ENCODE results near the gene APBB2.

Gene APBB2

DNA sequence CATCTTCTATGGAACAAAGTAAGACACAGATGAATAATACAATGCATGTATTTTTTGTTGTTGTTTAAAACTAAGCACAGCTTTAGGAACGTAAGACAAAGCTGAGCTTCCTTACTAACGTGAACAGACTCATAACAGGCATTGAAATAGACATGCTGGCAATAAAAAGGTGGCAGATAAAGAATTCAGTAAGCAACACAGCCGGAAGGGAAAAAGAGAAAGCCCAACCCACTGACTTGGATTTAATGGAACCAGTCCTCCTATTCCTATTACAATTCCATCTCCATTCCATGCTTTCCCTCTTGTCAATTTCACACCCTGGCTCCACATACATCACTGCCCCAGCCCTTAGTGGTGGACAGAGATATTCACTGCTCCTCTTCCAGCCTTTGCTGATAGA is 282.5 kb downstream of the APBB2 start:
- no peak overlapping the region for H3K27ac ChIP-seq
- TF ChIP-seq, protein P1, sequence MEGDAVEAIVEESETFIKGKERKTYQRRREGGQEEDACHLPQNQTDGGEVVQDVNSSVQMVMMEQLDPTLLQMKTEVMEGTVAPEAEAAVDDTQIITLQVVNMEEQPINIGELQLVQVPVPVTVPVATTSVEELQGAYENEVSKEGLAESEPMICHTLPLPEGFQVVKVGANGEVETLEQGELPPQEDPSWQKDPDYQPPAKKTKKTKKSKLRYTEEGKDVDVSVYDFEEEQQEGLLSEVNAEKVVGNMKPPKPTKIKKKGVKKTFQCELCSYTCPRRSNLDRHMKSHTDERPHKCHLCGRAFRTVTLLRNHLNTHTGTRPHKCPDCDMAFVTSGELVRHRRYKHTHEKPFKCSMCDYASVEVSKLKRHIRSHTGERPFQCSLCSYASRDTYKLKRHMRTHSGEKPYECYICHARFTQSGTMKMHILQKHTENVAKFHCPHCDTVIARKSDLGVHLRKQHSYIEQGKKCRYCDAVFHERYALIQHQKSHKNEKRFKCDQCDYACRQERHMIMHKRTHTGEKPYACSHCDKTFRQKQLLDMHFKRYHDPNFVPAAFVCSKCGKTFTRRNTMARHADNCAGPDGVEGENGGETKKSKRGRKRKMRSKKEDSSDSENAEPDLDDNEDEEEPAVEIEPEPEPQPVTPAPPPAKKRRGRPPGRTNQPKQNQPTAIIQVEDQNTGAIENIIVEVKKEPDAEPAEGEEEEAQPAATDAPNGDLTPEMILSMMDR (conservative IDR thresholded peaks at IDR 0.05), result no peak

DNA sequence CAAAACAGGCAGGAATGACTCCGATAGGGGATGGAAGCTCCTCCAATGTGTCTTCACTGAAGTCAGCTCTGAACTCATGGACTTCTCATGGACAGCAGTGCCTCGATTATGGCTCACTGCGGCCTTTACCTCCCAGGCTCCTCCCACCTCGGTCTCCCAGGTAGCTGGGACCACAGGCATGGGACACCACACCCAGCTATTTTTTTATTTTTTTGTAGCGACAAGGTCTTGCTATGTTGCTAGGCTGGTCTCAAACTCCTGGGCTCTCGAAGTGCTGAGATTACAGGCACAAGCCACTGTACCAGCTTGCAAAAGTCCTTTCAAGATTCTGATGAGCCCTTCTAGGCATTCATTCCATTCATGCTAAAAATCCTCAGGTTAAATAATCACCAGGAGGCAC is 283.1 kb downstream of the APBB2 start:
- TF ChIP-seq, protein P1 (conservative IDR thresholded peaks at IDR 0.05), result no peak
- H3K27ac ChIP-seq, result no peak overlapping the region

DNA sequence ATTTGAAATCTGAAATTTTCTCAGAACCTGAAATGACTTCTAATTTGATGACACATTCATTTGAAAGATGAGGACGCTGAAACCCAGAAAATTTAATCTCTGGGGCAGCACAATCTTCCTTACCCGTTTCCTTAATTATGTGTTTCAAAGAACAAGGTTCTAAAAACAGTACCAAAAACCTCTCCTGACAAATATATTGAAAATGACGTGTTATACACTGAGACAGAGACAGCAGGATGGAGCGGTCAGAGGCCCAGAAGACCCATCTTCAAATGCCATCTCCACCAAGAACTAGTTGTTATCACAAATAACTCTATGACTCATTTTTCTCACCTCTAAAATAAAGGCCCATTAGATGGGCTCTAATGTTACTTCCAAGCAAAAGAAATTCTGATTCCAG is 287.3 kb downstream of the APBB2 start:
- H3K27ac ChIP-seq, result no peak overlapping the region
- TF ChIP-seq, protein P1 (conservative IDR thresholded peaks at IDR 0.05), result no peak

DNA sequence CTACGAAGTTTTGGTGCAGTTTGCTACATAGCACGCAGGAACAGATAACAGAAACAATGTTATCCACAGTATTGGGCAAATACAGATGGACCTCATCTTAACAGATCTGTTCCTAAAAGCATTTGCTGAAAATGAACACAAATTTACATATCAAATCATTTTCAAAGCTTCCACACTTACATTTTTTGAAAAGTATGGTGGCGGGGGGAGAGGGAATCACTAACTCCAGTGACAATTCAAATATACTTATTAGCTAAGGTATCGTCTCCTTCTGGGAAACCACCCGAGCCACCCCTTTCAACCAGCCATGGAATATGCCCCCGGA is 289.6 kb downstream of the APBB2 start:
- TF ChIP-seq, protein P1 (conservative IDR thresholded peaks at IDR 0.05), result peak; percentile 9
- H3K27ac ChIP-seq, result peak overlapping the region; percentile 95

DNA sequence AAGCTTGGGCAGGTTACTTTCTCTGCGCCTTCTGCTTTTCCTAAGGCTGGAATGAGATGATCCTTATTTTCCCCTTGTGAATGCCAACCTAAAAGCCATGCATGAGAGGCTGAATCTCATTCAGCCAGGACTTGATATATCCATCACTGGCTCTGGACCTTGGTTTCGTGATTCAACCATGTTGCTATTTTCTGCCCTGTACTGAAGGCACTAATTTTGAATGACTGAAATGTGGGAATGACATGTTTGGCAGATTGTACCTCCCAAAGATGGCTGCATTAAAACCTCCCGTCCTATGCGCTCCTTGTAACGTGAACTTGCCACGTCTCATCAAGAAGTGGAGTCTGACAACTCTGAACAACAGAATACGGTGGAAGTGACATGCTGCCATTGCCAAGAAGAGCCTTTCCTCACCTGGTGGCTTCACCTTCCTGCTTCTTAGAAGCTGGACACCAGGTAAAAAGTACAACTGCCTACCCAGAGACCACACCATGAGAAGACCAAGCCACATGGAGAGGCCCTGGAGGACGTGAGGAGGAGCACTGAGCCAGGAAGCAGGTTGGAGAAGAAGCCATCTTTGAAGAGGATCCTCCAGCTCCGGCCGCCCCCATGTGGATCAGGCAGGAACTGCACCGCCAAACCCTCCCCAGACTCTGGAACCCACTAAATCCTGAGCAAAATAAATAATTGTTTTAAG is 290.1 kb downstream of the APBB2 start:
- H3K27ac ChIP-seq, result peak overlapping the region; percentile 95
- TF ChIP-seq, protein P1 (conservative IDR thresholded peaks at IDR 0.05), result peak; percentile 89

DNA sequence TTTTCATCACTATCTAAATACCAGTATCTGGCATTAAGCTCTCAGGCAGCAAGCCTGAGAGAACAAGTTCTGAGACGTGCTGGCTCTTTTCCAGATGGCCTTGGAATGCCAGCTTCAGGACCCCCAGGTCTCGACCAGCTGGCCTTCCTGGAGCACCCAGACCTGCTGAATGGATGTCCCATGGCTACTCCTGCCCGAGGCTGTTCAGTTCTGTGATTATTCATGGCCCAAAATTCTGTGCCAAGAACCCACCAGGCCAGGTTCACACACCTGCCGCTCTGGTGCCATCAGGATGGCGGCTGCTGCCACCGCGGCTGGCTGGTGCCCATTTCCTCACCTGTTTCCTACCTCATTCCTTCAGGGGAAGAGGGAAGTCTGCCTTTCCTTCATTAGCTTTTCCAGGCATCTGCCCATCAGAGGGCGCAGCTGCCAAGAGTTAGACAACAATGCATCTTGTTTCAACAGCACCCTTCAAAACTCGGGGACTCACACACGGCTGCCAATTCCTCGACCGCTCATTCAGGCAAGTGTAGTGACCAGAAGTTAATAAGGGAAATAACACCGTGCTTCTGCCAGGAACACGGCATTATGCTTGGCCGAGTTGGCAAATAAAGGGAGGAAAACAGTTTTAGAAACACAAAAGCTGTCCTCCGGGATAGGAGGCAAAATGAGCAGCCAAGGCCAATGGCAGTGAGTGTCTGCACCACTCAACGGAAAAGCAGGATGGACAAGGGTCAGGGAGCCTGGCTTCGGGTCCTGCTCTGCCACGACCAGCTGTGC is 290.8 kb downstream of the APBB2 start:
- TF ChIP-seq, protein P1 (conservative IDR thresholded peaks at IDR 0.05), result peak; percentile 71
- peak overlapping the region; percentile 95 for H3K27ac ChIP-seq

DNA sequence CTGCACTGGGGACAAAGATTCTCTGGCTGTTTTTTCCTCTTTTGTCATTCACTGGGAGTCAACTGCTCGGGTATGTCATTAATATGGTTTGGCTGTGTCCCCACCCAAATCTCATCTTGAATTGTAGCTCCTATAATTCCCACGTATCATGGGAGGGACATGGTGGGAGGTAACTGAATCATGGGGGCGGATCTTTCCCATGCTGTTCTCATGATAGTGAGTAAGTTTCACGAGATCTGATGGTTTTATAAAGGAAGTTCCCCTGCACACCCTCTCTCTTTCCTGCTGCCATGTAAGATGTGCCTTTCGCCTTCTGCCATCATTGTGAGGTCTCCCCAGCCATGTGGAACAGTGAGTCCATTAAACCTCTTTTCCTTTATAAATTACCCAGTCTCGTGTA is 294.4 kb downstream of the APBB2 start:
- H3K27ac ChIP-seq, result peak overlapping the region; percentile 83; the same call in 1 of the 2 replicates

DNA sequence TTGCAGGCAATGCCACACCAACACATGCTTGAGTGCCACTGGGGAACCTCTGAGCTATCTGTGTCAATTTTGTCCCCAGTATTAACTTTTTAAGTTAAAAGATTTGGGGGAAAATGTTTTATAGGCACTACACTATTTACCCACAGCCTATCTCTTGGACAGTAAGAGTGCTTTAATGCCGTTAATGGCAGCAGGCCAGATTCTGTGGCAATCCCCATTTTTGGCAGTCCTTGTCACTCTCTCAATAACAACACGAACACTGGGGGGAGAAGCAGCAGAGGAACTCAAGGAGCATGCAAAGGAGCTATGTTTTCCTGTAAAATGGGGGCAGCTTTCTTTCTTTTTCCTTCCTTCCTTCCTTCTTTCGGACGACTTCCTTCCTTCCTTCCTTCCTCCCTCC is 296.0 kb downstream of the APBB2 start:
- TF ChIP-seq, protein P1 (conservative IDR thresholded peaks at IDR 0.05), result no peak
- H3K27ac ChIP-seq, result peak overlapping the region; percentile 83

Measured in VCaP (cell line).